Iris pigment epithelial cell (primary cell): ENCODE data around the gene CLIC4.
A peak's percentile ranks its signal among the peaks of the same experiment; 100 is the strongest.
"Not testable (repeated sequence)": the region's sequence is repeated elsewhere in the genome, so short reads cannot be mapped to it uniquely, and the experiment has no call there.

ENCODE experiments used
- DNase-seq: peaks from one replicate; pipeline ENCODE4 v3.0.0-alpha.2; 2011; ENCODE audit warnings: low read depth

The CLIC4 gene

DNA sequence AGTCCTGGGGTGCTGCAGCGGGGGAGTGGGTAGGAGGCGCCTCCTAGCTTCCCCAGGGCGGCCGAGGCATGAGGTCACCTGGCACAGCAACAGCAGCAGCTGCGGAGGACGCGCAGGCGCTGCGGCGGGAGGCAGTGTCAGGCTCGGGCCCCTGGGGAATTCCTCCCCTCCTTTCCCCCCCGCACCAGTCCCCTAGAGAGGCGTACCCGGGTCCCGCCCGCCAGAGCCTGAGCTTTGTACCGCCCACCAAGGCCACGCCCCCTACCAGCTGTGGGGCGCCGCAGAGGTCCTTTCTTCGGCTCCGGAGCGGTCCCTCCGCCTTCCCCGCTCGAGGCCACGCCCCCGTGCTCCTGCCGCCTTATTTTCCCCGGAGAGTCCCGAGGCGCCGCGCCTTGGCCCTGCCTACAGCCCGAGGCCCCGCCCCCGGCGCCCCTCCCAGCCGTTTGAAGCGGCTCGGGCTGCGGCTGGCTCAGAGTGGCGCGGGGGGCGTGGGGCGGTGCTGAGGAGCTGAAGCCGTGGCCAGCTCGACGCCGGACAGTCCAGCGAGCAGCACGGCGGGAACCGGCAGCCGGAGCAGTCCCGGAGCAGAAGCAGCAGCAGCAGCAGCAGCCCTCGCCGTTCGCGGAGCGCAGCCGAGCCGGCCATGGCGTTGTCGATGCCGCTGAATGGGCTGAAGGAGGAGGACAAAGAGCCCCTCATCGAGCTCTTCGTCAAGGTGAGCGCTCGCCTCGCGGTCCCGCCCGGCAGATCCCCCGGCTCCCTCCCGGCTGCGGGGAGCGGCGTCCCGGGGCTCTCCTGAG, at the start of gene CLIC4:
CLIC4 (plus strand) TSS at position 537 of the 800 bp plus-strand sequence; CDS start at position 644, 107 bp downstream.
- peak; percentile 100 for DNase-seq

DNA sequence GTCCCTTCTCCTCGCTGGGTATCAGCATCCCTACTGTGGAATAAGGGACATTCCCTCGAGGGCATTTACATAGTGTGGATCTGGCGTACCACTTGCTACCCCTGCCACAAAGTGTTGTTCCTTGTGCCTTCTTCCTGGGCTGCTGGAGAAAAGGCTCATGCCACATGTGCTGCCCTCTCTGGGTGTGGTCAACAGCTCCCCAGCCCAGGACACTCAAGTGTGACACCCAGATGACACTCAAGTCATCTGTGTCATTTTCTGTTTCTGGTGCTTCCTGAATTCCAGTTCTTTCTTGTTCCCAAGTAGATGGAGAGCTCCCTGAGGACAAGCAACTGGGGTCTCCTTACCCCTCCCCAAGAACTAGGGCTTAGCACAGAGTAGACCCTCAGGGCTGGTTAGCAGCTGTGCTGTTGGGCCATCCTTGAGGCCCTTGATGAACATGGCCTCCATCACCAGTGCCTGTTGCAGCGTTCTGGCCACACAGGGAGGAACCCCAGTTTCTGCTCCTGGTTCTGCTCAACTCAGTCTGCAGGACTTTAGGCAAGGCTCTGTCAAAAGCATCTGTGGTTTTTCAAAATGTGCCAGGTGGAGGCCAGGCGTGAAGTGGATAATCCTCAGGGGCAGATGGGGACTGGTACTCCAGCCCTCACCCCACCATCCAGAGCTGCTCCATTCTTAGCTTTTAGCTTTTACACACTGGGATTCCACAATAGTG, 49.0 kb upstream of the CLIC4 start:
- no peak for DNase-seq

DNA sequence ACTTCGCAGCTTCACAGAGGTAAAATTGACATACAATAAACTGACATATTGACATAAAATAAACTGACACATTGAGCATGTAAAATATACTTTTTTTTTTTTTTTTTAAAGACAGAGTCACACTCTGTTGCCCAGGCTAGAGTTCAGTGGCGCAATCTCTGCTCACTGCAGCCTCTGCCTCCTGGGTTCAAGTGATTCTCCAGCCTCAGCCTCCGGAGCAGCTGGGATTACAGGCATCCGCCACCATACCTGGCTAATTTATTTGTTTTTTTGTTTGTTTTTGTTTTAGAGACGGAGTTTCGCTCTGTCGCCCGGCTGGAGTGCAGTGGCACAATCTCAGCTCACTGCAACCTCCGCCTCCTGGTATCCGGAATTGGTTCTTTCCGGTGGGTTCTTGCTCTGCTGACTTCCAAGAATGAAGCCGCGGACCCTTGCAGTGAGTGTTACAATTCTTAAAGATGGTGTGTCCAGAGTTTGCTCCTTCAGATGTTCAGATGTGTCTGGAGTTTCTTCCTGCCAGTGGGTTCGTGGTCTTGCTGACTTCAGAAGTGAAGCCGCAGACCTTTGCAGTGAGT, 48.4 kb upstream of the CLIC4 start:
- no peak for DNase-seq

DNA sequence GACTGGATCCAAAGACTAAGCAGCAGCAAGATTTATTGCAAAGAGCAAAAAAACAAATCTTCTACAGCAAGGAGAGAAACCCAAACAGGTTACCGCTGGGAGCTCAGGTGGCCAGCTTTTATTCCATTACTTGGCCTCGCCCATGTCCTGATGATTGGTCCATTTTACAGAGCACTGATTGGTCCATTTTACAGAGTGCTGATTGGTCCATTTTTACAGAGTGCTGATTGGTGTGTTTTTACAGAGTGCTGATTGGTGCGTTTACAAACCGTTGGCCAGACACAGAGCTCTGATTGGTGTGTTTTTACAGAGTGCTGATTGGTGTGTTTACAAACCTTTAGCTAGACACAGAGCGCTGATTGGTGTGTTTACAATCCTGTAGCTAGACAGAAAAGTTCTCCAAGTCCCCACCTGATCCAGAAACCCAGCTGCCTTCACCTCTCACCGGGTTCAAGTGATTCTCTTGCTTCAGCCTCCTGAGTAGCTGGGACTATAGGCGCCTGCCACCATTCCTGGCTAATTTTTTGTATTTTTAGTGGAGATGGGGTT, 47.7 kb upstream of the CLIC4 start:
- not testable (repeated sequence) for DNase-seq

DNA sequence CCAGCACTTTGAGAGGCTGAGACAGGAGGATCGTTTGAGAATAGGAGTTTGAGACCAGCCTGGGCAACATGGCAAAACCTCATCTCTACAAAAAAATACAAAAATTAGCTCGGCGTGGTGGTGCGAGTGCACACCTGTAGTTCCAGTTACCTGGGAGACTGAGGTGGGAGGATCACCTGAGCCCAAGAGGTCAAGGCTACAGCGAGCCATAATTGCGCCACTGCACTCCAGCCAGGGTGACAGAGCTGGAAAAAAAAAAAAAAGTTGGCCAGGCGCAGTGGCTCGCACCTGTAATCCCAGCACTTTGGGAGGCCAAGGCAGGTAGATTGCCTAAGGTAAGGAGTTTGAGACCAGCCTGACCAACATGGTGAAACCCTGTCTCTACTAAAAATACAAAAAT, 46.9 kb upstream of the CLIC4 start:
- not testable (repeated sequence) for DNase-seq

DNA sequence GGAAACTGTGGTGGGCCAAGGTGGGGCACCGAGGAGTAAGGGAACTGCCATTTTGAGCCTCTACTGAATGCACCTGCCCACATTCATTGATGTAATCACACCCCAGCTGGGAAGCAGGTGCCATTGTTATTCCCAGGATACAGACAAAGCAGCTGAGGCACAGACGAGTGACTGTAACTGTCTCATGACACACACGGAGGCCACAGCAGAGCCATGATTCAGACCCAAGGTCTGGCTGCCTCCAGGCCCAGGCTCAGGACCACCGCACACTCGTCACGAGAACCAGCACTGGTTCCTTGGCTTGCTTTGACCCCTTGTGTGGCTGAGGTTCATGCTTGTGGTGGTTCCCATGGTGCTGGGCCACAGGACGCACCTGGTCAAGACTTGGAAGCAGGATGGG, 45.6 kb upstream of the CLIC4 start:
- no peak for DNase-seq

DNA sequence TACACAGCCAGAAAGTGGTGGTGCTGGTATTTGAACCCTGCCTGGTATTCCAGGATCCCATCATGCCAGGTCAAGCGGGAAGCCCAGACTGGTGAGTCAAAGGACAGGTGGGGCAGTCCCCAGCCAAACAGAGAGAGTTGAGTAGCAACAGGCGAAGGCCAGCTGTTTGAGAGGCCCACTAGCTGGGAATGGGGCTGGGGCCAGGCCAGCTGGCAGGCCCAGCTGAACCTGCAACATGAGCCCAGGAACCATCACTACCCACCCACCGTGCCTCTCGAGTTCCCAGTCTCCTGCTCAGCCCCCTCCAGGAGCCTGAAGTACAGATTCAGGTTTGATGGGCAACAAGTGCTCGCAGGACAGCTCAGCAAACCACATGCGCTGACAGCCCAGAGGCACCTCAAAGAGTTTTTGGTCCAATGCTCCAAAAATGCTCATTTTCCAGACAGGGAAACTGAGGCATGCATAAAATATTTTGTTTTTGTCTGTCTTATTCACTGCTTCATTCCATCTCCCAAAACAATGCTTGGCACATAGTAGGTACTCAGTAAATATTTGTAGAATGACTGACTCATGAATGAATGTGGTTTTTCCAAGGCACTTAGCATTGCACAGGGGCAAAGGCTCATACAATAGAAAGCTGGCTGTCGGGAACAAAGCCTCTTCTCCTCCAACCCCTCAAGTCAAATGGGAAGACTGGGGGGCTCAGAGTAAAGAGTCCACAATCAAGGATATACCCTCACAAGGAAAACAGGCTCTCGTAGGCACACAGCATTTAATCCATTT, 42.5 kb upstream of the CLIC4 start:
- DNase-seq = peak; percentile 58

DNA sequence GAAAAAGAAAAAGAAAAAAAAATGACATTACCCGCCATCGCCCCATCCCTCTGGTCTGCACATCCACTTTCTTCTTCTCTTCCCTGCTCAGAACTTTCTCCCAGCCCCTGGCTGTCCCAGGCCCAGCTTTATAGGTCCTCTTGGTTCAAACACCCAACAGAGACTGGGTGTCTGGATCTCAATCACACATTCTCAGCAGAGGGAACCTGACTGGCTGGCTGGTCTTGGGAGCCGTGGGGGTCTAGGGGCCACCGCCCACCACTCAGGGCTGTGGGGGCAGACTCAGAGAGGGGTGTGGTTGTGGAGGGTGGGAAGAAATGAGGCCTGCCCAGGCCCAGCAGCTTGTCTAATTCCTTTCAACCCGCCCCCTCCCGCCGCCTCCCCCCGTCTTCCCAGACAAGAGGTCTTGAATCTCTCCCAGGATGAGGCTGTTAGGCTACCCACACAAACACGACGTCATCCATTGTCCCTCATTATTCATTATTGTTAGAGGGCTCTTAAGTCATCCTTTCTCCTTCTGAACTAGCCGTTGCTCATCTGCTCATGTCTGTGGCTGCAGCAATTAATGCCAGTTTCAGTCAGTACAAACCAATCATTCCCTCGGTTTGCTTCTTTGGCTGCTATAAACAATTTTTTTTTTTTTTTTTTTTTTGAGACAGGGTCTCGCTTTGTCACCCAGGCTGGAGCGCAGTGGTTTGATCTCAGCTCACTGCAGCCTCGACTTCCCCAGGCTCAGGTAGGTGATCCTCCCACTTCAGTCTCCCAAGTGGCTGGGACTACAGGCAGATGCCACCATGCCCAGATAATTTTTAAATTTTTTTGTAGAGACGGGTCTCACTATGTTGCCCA, 40.6 kb upstream of the CLIC4 start:
- peak; percentile 77 for DNase-seq

DNA sequence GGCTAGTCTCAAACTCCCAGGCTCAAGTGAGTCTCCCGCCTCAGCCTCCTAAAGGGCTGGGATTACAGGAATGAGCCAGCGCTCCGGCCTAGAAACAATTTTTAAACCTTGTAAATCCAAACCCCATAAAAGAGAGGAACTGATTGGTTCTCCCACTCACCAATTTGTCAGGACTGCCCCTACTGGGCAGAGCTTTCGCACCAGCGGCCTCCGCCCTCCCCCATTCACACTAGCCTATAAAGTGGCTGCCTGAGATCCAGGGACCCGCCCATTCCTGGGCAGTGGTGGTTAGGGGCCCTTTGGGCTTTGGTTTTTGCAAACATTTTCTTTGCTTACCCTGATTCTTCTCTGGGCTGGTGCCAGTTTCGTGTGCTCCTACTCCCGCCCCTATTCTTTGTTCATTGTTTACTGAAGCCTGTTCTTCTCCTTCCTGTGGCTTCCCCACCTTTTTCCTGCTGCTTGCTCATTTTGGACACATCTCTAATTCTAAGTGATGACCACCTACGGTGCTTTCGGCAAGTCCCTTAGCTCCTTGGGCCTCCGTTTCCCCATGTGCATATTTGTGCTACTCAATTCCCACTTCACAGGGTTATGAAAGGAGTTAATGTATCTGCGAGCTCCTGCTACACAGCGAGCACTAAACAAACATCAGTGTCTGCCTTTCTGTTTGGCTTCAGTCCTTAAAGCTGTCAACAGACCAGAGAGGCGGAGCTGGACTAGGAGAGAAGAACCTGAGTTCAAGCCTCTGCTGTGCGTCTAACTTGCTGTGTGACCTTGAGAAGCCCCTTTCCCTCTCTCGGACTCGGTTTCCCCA, 39.8 kb upstream of the CLIC4 start:
- DNase-seq = peak; percentile 94

DNA sequence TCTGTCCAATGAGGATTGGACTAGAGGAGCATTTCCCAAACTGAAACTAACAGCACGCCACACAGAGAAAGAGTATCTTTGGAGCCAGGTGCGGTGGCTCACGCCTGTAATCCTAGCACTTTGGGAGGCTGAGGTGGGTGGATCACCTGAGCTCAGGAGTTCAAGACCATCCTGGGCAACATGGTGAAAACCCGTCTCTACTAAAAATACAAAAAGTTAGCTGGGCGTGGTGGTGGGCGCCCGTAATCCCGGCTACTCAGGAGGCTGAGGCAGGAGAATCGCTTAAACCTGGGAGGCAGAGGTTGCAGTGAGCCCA, 39.2 kb upstream of the CLIC4 start:
- DNase-seq = not testable (repeated sequence)

DNA sequence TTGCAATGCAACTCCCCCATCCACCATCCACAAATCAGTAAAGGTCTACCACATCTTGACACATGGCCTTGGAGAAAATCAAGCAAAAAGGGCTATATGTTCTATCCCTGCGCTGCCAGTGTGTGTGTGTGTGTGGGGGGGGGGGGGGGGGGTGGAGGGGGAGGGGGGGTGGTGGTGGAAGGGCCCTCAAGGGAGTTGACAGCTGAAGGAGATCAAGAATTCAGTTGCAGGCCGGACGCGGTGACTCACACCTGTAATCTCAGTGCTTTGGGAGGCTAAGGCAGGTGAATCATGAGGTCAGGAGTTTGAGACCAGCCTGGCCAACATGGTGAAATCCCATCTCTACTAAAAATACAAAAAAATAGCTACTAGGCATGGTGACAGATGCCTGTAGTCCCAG, 37.6 kb upstream of the CLIC4 start:
- DNase-seq = peak; percentile 81

DNA sequence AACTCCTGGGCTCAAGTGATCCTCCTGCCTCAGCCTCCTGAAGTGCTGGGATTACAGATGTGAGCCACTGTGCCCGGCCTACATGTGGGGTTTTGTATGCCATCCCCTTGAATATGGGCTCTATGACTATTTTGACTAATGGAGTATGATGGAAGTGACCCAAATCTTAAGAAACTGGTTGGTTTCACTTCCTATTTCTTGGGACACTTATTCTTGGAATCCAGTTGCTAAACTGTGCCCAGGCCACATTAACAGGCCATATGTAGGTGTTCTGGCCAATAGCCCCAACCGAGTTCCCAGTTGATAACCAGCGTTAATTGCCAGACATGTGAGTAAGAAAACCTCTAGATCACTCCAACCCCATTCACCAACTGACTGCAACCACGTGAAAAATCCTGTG, 36.3 kb upstream of the CLIC4 start:
- DNase-seq = no peak

DNA sequence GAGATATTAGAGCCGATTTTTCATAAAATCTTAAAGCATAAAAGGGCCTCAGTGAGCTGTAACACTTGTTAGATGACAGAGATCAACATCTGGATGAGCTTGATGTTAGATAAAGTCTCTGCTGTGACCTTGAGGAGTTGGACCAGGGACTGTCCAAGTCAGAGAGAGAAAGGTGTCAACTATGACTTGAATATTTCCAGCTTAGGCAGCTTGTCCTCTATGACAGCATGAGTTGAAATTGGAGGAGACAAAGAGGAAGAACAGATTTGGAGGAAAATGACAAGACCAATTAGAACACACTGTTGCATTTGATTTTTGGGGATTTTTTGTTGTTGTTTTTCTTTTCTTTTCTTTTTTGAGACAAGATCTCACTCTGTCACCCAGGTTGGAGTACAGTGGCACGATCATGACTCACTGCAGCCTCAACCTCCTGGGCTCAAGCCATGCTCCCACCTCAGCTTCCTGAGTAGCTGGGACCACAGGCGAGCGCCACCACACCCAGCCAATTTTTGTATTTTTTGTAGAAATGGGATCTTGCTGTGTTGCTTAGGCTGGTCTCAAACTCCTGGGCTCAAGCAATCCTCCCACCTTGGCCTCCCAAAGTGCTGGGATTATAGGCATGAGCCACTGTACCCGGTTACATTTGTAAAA, 35.3 kb upstream of the CLIC4 start:
- no peak for DNase-seq

DNA sequence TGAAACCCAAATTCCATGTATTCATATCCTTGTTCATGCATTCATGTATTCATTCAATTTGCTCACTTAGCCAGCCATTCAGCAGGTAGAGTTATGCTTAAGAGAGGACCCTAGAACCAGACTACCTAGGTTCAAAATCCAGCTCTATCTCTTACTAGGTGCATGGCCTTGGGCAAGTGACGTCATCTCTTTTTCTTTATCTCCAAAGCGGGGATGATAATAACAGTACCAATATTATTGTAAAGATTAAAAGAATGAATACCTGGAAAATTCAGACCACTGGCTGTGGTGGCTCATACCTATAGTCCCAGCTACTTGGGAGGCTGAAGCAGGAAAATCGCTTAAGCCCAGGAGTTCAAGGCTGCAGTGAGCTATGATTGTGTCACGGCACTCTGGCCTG, 33.9 kb upstream of the CLIC4 start:
- DNase-seq = no peak

DNA sequence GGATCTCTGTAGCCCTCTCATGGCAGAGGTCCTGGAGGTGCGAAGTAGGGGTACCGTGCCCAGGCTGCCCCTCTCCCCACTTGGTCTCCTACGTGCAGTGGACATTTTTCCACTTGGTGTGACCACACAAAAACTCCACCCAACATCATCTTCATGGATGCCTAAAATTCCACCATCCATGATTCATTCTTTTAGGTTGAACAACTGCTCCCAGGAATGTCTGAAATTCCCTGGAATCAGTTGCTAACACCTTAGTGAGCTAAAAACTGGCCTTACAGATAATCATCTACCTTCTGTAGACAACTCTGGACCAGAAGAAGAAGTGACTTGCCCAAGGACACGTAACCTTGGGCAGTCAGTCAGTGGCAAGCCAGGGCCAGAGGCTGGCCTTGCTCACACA, 32.1 kb upstream of the CLIC4 start:
- DNase-seq = no peak

DNA sequence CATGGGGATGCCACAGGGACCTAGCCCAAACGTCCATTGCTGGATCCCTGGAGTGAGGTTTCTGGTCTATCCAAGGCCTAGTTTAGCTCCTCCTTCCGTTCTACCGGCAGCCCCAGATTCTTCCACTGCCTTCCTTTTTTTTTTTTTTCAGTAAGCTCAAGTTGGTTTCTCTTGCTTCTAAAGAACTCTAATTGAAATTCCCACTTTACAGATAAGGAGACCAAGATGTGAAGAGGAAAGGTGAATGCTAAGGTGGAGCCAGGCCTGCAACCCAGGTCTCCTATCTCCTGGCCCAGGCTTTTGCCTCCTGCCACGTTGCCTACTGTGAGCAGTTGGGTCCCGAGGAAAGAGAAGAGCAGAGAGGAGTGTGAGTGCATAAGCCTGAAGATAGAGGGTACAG, 31.5 kb upstream of the CLIC4 start:
- DNase-seq = no peak

DNA sequence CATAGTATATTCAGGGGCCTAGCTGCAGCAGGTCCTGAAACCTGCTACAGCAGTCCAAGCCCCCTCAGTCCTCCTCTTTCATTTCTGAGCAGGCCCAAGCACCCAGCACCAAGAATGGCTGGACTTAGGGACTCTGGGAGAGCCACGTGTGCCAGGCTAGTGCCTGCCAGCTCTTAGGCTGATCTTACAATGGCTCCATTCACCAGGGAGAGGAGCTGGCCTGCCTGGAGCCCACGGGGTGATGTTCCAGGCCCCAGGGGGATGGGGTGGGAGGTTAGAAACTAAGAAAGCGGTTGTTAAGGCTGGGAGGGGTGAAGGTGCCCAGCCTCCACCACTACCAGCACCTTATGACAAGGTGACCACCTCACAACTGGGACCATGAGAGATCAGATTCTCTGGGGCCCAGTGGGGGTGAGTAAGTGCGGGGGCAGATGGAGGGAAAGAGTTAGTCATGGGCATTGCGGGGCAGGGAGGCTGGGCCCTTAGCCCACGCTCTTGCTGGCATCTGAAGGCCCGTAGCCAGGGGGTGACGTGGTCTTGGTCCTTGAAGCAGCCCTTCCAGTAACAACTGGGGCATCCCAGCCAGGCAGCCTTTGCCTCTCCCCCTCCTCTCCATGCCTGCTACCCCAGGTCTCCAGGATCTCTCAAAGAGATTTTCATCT, 30.3 kb upstream of the CLIC4 start:
- peak; percentile 51 for DNase-seq

DNA sequence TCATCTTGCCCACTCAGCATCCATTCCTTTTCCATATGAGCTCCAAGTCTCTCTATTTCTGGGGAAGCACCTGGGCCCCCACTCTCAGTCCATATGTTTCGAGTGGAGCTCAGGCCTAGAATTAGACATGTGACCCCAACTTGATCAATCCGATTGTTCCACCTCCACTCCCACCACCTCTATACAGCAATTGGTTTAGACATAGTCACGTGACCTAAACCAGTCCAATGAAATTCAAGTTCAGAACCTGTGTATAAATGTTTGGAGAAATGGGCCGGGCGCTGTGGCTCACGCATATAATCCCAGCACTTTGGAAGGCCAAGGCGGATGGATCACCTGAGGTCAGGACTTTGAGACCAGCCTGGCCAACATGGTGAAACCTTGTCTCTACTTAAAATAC, 29.6 kb upstream of the CLIC4 start:
- DNase-seq = no peak

DNA sequence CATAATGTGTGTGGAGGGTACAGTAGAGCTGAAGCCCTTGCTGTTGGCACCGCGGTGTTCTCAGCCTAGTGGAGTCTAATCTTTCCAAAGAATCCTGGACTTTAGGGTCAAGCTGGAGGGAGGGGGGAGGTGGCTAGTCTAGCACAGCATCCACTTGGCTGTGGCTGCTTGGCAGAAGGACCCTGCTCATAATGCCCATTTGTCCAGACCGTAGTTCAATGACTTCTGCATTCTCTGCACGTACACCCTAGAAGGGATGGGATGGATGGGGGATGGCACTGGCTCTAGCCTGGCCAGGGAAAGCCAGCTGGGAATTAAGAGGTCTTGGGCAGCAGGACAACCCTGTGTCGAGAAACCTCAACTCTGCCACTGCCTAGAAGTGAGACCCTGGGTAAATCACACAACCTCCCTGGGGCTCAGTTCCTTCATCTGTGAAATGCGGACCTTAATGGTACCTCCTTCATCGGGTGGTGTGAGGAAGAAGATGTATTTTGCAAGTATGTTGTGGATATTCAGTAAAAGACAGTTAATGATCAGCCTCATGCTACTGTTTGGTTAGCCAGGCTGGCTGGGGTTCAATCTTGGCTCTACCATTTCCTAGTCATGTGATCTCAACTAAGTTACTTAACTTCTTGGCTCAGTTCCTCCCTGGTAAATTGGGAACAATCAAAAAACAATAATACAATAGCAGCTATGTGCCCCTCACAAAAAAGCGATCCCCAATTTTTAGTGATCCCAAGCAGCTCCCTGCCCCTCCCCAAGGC, 27.2 kb upstream of the CLIC4 start:
- no peak for DNase-seq
